ENCODE measurements around the gene B3GALT4. TPM values are rescaled to one million over a fixed set of nuclear protein-coding genes. Genes with fewer than 3 reads are reported as not detected.

B3GALT4 gene
- polyA plus RNA-seq, 4 donors, result 6.9 to 15.4 (median 12.7) TPM

DNA sequence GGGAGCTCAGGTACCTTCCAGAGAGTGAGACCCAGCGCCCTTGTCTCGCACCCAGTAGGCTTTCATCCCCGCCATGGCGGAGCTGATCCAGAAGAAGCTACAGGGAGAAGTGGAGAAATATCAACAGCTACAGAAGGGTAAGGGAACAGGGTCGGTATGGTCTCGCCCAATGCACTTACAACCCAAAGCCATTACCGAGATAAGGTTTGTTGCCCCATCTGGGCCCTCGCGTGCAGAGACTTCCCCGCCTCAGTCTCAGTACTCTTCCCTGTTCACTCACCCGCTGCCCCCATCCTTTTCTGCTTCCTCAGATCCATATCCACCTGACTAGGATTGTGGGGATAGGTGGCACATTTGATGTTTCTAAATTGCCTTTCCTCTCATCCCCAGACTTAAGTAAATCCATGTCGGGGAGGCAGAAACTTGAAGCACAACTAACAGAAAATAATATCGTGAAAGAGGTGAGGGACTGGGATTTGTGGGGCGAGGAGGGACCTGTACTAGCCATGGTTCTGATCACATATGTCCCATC lies 12.9 kb downstream of the B3GALT4 start:
- no peak for DNase-seq
- Histone ChIP-seq H3K27me3 (ENCODE audit: control insufficient read depth in 3 of 3, insufficient read depth in 3 of 3, low read length in 3 of 3) (no peaks in the 10 kb centered on the region), H3K9me3 (ENCODE audit: control insufficient read depth in 2 of 2, insufficient read depth in 1 of 2, low read depth in 1 of 2, low read length in 1 of 2) (no peaks in the 10 kb centered on the region), H3K27ac (ENCODE audit: low read depth in 1 of 3, low read length in 2 of 3) (peak overlapping the region in 2 of 3 donors; percentile 6 to 56), H3K4me1 (ENCODE audit: control insufficient read depth in 3 of 3, insufficient read depth in 2 of 3, low read depth in 1 of 3, low read length in 2 of 3) (peaks cover 3 to 17% (median 11%) of the 10 kb centered on the region in 3 donors), H3K4me3 (ENCODE audit: low read depth in 1 of 3, low read length in 3 of 3) (peak overlapping the region; percentile 61 to 68 (median 67)), H3K36me3 (ENCODE audit: control insufficient read depth in 3 of 3, insufficient read depth in 2 of 3, low read depth in 1 of 3, low read length in 3 of 3) (peaks cover 0 to 53% (median 2%) of the 10 kb centered on the region in 3 donors)
- FAIRE-seq, result no peak
- WGBS, 3 donors, result 2 to 3% (median 3%) methylated on average over 14 of the region's 14 CpGs

DNA sequence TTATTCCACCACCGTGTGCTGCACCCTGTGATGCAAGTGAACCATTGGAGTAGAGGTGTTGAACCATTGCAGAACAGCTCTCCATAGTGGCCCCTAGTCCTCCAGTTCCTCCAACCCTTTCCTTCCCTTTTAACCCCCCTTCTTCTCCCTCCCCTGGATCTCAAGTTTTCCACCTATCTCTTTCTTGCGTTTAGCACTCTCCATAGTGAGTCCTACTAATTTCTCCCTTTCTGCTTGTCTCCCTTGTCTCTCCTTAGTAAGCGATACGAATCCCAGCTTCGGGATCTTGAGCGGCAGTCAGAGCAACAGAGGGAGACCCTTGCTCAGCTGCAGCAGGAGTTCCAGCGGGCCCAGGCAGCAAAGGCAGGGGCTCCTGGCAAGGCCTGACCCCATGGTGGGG lies 13.5 kb downstream of the B3GALT4 start:
- no peaks in the 10 kb centered on the region for H3K9me3 ChIP-seq (ENCODE audit: control insufficient read depth in 2 of 2, insufficient read depth in 1 of 2, low read depth in 1 of 2, low read length in 1 of 2)
- WGBS, 3 donors, result 73 to 78% (median 74%) methylated on average over 7 of the region's 7 CpGs
- H3K4me1 ChIP-seq (ENCODE audit: control insufficient read depth in 3 of 3, insufficient read depth in 2 of 3, low read depth in 1 of 3, low read length in 2 of 3), result peaks cover 3 to 17% (median 11%) of the 10 kb centered on the region in 3 donors
- H3K4me3 ChIP-seq (ENCODE audit: low read depth in 1 of 3, low read length in 3 of 3), result peak overlapping the region in 2 of 3 donors; percentile 61 to 68
- FAIRE-seq, result no peak
- H3K27ac ChIP-seq (ENCODE audit: low read depth in 1 of 3, low read length in 2 of 3), result no peak overlapping the region
- no peaks in the 10 kb centered on the region for H3K27me3 ChIP-seq (ENCODE audit: control insufficient read depth in 3 of 3, insufficient read depth in 3 of 3, low read length in 3 of 3)
- H3K36me3 ChIP-seq (ENCODE audit: control insufficient read depth in 3 of 3, insufficient read depth in 2 of 3, low read depth in 1 of 3, low read length in 3 of 3), result peaks cover 0 to 55% (median 5%) of the 10 kb centered on the region in 3 donors
- no peak for DNase-seq

DNA sequence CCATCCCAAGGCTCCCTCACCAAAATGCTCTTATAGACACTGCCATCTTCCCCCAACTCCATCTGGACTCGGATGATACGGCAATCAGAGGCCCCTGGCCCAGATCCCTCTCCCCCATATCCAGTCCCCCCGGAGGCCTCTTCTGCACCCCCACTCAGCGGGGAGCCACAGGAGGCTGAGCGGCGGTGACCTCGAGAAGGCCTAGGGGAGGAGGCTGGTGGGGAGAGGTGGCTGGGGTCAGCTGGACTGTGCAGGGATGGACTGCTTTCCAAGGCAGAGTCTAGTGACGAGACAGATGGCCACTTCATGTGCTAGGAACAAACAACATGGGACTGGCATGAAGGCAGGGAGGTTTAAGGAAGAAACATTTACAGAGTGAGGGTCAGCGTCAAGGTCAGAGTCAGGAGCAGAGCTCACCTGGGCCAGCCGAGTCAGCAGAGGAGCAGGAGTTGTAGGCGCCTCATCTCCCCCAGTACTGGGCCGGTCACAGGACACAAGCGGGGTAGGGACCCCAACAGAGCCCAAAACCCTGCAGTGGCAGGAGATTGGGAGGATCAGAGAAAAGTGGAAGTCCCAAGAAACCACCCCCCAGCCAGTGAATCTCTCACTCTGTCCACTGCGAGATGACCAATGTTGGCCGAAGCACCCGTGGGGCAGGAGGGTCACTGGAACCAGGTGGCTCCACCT lies 16.2 kb downstream of the B3GALT4 start:
- H3K4me1 ChIP-seq (ENCODE audit: control insufficient read depth in 3 of 3, insufficient read depth in 2 of 3, low read depth in 1 of 3, low read length in 2 of 3), result peaks cover 3 to 18% (median 10%) of the 10 kb centered on the region in 3 donors
- no peaks in the 10 kb centered on the region for H3K27me3 ChIP-seq (ENCODE audit: control insufficient read depth in 3 of 3, insufficient read depth in 3 of 3, low read length in 3 of 3)
- no peak overlapping the region for H3K4me3 ChIP-seq (ENCODE audit: low read depth in 1 of 3, low read length in 3 of 3)
- WGBS, 3 donors, result 88 to 93% (median 88%) methylated on average over 16 of the region's 16 CpGs
- DNase-seq (no peak), FAIRE-seq (no peak)
- H3K9me3 ChIP-seq (ENCODE audit: control insufficient read depth in 2 of 2, insufficient read depth in 1 of 2, low read depth in 1 of 2, low read length in 1 of 2), result no peaks in the 10 kb centered on the region
- H3K27ac ChIP-seq (ENCODE audit: low read depth in 1 of 3, low read length in 2 of 3), result no peak overlapping the region
- peaks cover 0 to 52% (median 5%) of the 10 kb centered on the region in 3 donors for H3K36me3 ChIP-seq (ENCODE audit: control insufficient read depth in 3 of 3, insufficient read depth in 2 of 3, low read depth in 1 of 3, low read length in 3 of 3)

DNA sequence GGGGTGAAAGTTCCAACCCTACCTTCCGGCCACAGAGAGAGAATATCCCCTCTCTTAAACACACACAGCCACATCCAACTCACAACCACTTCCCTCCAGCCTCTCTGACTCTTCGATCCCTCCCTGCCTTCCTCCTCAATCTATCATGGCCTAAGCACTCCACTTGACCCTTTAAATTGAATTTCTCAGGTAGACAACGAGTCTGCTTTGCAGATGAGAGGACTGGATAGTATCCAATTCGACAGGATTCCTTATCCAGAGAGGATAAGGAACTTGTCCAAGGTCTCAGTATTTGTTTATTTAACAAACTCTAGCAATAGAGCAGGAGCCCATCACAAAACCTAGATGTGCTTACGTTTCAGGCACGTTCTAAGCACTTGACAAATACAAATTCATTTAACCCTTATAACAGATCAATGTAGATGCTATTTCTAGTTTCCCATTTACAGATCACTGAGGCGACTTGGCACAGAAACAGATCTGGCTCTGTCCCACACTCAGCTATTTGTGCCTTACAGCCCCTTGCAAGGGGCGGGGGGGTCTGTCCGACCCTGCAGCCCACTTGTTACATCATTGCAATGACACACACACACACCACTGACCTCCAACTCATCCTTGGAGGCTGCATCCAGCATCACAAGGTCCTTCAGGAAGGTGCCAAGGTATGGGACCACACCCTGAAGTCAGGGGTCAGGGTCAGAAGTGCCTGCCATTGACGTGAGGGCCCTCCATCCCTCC lies 17.3 kb downstream of the B3GALT4 start:
- DNase-seq (no peak), FAIRE-seq (no peak)
- no peak overlapping the region for H3K4me3 ChIP-seq (ENCODE audit: low read depth in 1 of 3, low read length in 3 of 3)
- H3K36me3 ChIP-seq (ENCODE audit: control insufficient read depth in 3 of 3, insufficient read depth in 2 of 3, low read depth in 1 of 3, low read length in 3 of 3), result peaks cover 0 to 52% (median 5%) of the 10 kb centered on the region in 3 donors
- no peak overlapping the region for H3K27ac ChIP-seq (ENCODE audit: low read depth in 1 of 3, low read length in 2 of 3)
- H3K4me1 ChIP-seq (ENCODE audit: control insufficient read depth in 3 of 3, insufficient read depth in 2 of 3, low read depth in 1 of 3, low read length in 2 of 3), result peaks cover 3 to 14% (median 7%) of the 10 kb centered on the region in 3 donors
- H3K9me3 ChIP-seq (ENCODE audit: control insufficient read depth in 2 of 2, insufficient read depth in 1 of 2, low read depth in 1 of 2, low read length in 1 of 2), result no peaks in the 10 kb centered on the region
- 61 to 68% (median 62%) methylated on average over 10 of the region's 10 CpGs for WGBS, 3 donors
- no peaks in the 10 kb centered on the region for H3K27me3 ChIP-seq (ENCODE audit: control insufficient read depth in 3 of 3, insufficient read depth in 3 of 3, low read length in 3 of 3)

DNA sequence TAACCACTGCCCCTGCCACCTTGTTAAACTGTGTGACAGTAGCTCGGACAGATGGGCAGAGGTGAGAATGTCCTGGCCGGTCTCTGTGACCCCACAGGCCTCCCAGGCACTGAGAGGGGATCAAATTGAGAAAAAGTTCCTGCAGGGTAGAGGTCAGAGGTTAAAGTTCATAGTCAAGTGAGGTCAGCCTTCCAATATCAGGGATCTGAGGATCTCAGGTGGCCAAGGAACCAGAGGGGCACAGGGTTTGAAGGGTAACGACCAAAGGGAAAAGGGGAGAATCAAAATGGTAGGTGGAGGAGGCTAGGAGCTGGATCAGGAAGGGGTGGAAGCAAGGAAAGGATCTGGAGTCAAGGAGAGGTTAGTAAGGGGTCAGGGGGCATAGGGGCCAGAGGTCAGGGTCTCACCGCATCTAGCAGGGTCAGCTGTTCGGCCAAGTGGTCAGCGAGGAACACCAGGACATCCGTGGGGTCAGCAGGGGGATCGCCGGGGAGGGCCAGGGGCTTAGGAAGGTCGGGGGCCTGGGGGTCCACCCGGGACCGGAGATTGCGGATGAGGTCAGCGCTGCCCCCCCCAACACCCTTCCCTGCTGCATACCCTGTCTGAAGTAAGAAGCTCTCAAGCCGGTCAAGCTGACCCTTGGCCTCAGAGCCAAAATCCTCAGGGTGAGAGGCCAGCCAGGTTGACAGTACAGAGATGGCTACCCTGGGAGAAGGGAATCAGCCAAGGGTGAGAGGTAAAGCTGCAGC lies 18.9 kb downstream of the B3GALT4 start:
- H3K9me3 ChIP-seq (ENCODE audit: control insufficient read depth in 2 of 2, insufficient read depth in 1 of 2, low read depth in 1 of 2, low read length in 1 of 2), result no peaks in the 10 kb centered on the region
- H3K27ac ChIP-seq (ENCODE audit: low read depth in 1 of 3, low read length in 2 of 3), result no peak overlapping the region
- H3K27me3 ChIP-seq (ENCODE audit: control insufficient read depth in 3 of 3, insufficient read depth in 3 of 3, low read length in 3 of 3), result no peaks in the 10 kb centered on the region
- DNase-seq (no peak), FAIRE-seq (no peak)
- H3K36me3 ChIP-seq (ENCODE audit: control insufficient read depth in 3 of 3, insufficient read depth in 2 of 3, low read depth in 1 of 3, low read length in 3 of 3), result peaks cover 0 to 52% (median 5%) of the 10 kb centered on the region in 3 donors
- no peak overlapping the region for H3K4me3 ChIP-seq (ENCODE audit: low read depth in 1 of 3, low read length in 3 of 3)
- WGBS, 3 donors, result 85 to 90% (median 88%) methylated on average over 12 to 15 of the region's 15 CpGs
- H3K4me1 ChIP-seq (ENCODE audit: control insufficient read depth in 3 of 3, insufficient read depth in 2 of 3, low read depth in 1 of 3, low read length in 2 of 3), result peaks cover 0 to 9% (median 0%) of the 10 kb centered on the region in 3 donors

DNA sequence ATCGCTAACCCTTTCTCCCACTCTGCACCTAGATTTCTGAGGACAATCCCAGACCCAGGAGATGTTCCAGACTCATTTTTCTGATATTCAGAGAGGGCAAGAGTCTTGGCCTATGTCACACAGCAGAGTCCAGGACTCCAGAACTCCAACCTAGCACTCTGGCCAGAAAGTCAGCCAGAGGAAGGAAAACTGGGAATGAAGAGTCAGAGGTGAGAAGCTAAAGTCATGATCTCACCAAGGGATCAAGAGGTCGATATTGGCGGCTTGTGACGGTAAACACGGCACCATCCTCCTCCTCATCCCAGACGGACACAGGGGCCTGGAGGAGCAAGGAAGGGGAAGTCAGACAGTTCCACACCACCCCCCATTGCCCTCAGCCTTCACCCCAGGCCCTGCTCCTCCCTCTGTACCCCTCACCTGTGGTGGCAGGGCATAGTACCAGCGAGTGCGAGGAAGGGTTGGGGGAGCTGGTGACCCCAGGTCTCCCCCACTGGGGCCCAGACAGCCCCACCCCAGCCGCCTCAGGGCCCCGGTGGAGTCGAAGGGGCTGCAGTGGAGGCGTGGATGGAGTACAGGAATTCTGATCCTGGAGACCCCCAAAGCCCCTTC lies 20.0 kb downstream of the B3GALT4 start:
- peak overlapping the region in 2 of 3 donors; percentile 73 to 92 for H3K4me3 ChIP-seq (ENCODE audit: low read depth in 1 of 3, low read length in 3 of 3)
- peak overlapping the region in 1 of 3 donors; percentile 74 for H3K27ac ChIP-seq (ENCODE audit: low read depth in 1 of 3, low read length in 2 of 3)
- H3K27me3 ChIP-seq (ENCODE audit: control insufficient read depth in 3 of 3, insufficient read depth in 3 of 3, low read length in 3 of 3), result no peaks in the 10 kb centered on the region
- 35 to 55% (median 53%) methylated on average over 10 to 12 of the region's 12 CpGs for WGBS, 3 donors
- no peak for FAIRE-seq
- H3K9me3 ChIP-seq (ENCODE audit: control insufficient read depth in 2 of 2, insufficient read depth in 1 of 2, low read depth in 1 of 2, low read length in 1 of 2), result no peaks in the 10 kb centered on the region
- peaks cover 0 to 9% (median 0%) of the 10 kb centered on the region in 3 donors for H3K4me1 ChIP-seq (ENCODE audit: control insufficient read depth in 3 of 3, insufficient read depth in 2 of 3, low read depth in 1 of 3, low read length in 2 of 3)
- H3K36me3 ChIP-seq (ENCODE audit: control insufficient read depth in 3 of 3, insufficient read depth in 2 of 3, low read depth in 1 of 3, low read length in 3 of 3), result peaks cover 0 to 52% (median 5%) of the 10 kb centered on the region in 3 donors
- peak in 1 of 2 donors; percentile 30 for DNase-seq

DNA sequence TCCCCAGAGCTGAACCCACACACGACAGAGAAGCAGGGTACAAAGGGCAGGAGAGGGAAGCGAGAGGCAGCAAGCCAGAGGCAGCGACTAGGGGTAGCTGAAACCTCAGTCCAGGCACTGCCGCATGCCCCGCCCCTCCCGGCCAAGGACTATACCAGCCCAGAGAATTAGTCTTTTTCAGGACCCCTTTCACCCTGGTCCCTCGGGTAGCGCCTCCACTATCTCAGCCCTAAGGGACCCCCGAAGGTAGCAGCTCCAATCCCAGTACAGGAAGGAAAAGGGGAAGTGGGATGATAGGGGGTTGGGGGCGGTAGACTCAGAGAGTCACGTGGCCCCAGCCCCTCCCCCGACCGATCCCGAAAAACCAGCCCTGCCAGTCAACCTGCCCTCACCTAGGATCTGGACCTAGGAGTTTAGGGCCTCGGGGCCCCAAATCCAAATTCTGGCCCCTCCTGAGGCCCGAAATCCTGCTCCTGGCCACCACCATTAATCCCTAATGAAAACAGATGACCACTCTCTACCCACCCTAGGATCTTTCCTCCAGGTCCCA lies 20.6 kb downstream of the B3GALT4 start:
- peaks cover 0 to 51% (median 5%) of the 10 kb centered on the region in 3 donors for H3K36me3 ChIP-seq (ENCODE audit: control insufficient read depth in 3 of 3, insufficient read depth in 2 of 3, low read depth in 1 of 3, low read length in 3 of 3)
- DNase-seq (peak; percentile 34 to 73), FAIRE-seq (no peak)
- peak overlapping the region; percentile 72 to 92 (median 73) for H3K4me3 ChIP-seq (ENCODE audit: low read depth in 1 of 3, low read length in 3 of 3)
- H3K4me1 ChIP-seq (ENCODE audit: control insufficient read depth in 3 of 3, insufficient read depth in 2 of 3, low read depth in 1 of 3, low read length in 2 of 3), result peaks cover 0 to 9% (median 0%) of the 10 kb centered on the region in 3 donors
- no peaks in the 10 kb centered on the region for H3K27me3 ChIP-seq (ENCODE audit: control insufficient read depth in 3 of 3, insufficient read depth in 3 of 3, low read length in 3 of 3)
- H3K9me3 ChIP-seq (ENCODE audit: control insufficient read depth in 2 of 2, insufficient read depth in 1 of 2, low read depth in 1 of 2, low read length in 1 of 2), result no peaks in the 10 kb centered on the region
- peak overlapping the region in 2 of 3 donors; percentile 40 to 74 for H3K27ac ChIP-seq (ENCODE audit: low read depth in 1 of 3, low read length in 2 of 3)
- WGBS, 3 donors, result 5 to 12% (median 7%) methylated on average over 15 to 16 of the region's 16 CpGs

All from small intestine (tissue), 7 donors.